GM19023 (cell line): Measurements from ENCODE around the gene FRYL.
"Not testable (repeated sequence)": the region's sequence is repeated elsewhere in the genome, so short reads cannot be mapped to it uniquely, and the experiment has no call there.

Experiments
- ATAC-seq: cut with Tn5 transposase; IDR thresholded peaks from one replicate; pipeline ENCODE4 v1.9.1; 2021; ENCODE audit warnings: mild to moderate bottlenecking, moderate library complexity; ENCODE audit not compliant: unreplicated experiment

The FRYL gene

DNA sequence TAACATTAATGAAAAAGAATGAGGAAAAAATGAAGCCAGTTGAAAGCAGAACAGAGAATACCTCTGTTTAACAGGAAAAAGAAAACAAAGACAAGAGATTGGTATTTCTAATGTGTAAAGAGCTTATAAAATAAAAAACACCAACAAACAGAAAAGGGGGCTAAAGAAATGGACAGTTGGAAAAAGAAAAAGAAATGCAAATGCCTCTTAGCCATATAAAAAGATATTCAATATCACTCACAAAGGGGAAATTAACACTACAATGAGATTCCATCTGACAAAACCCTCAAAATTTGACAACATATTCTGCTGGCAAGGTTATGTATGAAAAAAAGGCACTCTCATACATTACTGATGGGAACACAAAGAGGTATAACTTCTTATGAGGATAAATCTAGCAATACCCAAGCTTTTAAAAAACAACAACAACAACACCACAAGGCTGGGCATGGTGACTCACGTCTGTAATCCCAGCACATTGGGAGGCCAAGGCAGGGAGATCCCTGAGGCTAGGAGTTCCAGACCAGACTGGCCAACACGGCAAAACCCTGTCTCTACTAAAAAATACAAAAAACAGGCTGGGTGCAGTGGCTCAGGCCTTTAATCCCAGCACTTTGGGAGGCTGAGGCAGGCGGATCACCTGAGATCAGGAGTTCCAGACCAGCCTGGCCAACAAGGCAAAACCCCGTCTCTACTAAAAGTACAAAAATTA lies 75.8 kb downstream of the FRYL start:
- ATAC-seq = no peak

DNA sequence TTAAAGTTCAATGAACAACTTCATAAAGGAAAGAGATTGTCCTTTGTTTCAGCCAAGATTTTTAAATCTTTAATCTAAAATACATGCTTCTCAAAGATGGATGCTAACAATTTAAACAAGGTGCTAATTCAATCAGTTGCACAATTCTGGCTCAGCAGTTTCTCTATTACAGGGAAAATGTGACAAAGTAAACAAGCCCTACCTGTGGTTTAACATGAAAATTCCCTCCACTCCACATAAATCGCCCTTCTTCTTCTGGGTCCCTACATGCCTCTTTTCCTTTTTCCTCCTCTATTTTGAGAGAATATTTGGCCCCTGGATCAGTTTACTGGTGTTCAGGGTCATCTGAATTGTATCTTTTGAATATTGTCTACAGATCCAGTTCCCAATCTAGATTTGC lies 80.6 kb downstream of the FRYL start:
- ATAC-seq = no peak

DNA sequence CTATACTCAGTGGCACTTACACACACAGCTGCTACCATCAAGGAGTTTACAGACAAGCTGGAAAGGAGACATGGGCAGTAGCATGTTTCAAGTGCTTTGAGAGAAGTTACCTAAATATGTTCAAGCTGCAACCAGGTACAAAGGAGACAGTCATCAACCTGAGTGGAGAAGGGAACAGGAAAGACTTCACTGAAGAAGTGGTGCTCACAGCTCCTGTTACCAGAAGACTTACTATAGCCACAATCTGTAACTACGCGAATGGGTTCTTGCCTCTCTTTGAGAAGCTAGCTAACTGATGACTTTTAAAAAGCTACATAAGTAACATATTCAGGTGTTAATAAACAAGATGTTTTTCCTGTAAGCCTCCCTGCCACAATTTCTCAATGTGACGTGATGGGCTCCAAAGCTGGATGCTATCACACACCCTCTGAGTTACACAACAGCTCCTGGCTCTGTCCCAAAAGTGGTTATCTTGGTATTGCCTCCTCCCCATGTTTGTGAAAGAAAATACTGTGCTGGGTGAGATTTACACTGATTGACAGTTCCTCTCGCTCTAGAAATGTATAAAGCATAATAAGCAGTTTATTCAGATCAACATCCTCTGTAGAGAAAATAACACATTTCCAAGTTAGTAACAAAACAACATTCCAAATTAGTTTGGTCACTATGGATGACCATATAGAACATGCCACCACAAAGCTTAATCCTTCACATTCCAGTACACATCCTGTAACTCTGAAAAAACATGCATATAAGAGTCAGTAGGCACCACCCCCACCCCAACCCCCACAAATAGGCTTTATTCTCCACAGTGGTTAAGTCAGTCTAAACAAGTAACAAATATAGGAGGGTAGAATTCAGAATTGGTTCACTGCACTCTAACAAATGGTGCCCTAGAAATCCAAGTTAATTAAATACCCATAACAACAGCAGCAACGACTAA lies 81.8 kb downstream of the FRYL start:
- ATAC-seq = no peak

DNA sequence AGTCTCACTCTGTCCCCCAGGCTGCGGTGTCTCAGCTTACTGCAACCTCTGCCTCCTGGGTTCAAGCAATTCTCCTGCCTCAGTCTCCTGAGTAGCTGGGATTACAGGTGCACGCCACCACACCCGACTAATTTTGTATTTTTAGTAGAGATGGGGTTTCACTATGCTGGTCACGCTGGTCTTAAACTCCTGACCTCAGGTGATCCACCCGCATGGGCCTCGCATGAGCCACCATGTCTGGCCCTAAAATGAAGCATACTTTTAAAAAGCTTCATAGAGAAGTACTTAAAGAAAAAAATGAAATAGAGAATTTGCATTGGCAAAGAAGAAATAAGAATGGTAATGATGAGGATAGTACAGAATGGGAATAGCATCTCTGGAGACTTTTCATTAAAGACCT lies 82.6 kb downstream of the FRYL start:
- not testable (repeated sequence) for ATAC-seq

DNA sequence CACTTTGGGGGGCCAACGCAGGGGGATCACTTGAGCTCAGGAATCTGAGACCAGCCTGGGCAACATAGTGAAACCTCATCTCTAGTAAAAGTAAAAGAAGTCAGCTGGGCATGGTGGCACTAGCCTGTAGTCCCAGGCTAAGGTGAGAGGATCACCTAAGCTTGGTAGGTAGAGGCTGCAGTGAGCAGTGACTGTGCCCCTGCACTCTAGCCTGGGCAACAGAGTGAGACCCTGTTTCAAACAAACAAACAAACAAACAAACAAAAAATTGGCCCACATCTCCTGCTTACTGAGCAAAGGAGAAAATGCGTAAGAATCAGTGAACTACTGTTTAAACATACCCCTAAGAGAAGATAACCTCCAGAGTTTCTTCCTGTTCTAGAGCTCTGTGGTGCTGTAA lies 85.3 kb downstream of the FRYL start:
- no peak for ATAC-seq

DNA sequence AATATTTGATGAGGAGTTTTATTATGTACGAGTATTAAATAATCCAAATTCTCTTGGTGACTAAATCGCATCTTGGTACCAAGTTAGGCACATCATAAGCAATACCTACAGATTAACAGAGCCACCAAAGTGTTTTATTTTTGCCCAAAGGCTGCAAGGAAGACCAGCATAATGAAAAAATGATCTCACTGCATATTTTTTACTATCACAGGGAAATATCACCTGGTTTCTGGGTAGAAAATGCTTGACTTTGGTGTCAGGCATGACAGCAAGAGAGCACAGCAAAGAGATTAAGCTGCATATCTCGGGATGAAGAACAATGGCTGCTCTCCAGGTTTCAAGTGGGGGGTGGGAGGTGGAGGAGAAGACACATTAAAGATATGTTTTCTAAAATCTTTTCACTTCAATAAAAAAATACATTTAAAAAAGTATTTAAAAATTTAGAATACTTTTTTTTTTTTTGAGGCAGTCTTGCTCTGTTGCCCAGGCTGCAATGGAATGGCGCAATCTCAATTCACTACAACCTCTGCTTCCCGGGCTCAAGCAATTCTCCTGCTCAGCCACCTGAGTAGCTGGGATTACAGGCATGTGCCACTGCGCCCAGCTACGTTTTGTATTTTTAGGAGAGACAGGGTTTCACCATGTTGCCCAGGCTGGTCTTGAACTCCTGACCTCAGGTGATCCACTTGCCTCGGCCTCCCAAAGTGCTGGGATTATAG lies 86.1 kb downstream of the FRYL start:
- no peak for ATAC-seq

DNA sequence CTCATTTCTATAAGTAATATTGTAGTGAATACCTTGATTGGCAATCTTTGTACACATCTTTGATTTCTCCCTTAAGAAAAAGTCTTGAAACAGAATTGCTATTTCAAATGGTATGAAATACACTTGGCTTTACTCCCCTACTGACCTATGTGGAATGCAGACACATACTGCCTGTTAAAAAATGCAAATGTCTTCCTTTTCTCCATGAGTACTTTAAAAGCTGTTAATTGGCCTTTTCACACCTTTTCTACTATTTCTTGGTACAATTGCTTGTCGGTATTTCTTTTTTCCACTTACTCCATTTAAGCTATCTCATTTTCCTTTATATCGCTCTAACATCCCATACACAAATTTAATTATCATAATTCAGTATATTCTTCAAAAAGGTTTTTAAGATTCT lies 87.2 kb downstream of the FRYL start:
- no peak for ATAC-seq

DNA sequence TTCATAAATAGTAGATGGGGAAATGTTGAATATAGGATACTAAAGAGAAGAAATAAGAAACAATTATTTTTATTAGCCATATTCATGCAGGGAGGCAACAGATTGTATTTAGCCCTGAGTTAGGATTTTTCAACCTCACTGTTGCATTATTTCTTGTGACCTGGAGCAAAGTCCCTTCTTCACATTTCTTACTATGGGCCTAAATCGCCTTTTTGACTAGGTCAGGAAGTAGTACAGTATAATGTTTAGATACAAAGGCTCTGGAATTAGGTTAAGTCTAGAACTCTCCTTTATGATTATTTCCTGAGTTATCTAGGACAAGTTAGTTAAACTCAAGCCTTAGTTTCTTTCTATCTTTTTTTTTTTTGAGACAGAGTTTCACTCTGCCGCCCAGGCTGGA lies 88.0 kb downstream of the FRYL start:
- no peak for ATAC-seq

DNA sequence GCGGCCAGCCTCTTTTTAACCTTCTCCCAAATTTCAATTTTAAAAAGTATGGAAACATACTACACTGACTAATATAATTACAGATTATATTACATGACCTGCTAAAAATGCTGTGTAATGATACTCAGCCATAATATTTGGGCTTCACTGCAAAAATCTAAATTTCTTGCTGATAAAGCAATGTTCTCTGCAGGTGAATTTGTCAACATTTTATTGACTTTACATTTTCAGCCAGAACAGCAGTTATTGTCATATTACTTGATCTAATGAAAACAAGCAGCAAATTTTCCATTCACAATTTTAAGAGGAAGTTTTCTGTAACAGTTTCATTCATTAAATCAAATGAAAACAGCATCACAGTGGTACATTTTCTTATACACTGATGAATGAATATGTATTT lies 91.1 kb downstream of the FRYL start:
- ATAC-seq = no peak

DNA sequence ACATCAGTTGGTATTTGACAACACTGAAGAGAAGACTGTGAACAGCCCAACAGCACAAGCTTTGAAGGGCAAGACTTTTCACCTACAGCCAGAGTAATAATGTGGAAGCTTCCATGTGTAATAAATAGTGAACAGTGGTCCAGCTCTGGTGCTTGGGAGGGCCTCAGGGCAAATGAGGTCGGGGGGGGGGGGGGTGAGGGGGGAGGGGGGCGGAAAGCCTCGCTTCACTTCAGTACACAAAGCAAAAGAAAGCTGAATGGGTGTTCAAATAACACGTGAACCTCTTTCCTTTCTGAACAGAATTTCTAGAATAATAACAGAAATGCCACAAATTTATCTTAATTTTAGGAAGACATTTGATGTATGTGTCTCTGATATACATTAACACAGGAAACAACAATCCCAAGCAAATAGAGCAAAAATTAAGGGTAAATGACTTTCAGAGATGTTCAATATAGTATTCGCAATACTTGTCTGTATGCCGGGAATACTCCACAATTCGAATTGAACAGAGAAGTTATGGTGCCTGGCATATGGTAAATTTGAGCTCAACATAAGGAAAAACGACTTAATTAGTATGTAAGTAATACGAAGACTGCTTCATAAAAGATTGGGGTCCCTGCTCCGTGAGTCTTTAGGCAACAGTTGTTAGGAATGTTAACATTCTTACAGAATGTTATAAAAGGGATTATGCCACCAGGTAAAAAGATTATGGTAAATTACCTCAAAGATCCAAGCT lies 92.6 kb downstream of the FRYL start:
- ATAC-seq = no peak

DNA sequence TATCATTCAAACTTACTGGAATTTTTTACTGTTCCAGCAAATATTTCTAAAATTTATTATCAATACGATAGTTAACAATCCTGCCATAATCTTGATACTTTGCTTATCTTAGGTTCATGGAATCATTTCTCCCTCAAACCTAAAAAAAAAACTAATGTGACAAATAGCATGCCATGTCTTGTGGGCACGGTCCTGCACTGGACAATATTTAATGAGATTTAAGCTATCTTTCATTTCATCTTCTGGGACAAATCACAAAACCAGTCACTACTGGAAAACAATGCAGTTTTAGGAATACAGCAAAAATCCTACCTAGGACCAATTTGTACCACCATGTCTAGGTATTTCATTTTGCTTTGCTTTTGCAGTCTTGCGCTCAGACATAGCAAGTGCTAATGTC lies 93.7 kb downstream of the FRYL start:
- no peak for ATAC-seq

DNA sequence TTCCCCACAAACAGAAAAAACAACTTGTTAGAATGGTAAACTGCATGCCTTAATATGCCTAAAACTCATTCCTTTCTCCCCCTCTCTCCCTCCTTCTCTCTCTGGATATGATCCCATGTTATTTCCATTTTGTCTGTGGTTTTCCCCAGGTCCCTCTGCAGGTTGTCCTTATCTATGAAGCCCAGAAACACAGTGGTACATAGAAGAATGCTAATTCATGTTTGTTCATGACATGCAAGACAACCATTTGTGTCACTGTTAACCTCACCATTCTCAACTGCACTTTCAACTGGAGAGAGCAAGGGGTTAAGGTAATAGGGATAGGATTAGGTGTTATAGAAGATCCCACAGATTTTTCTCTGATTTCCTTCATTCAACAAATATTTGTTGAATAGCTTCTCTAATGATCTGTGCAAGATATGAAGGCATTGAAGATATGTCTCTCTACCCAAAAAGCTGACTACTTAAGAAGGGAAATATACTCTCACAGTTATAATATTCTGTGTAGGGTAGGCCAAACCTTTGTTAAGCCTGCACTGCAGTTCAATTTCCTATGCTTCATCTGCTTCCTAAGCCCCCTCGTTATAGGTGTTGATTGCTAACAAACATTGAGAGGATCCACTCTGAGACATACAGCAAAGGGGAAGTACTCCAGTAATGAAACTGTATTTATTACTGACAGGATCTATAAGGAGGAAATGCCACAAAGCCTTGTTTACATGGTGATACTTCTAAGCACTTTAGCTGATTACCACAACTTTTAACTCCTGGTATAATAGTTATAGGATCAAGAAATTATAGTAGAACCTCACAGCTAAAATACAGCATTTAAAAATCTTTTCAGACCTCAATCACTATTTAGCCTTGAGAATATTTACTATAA lies 96.1 kb downstream of the FRYL start:
- ATAC-seq = peak; percentile 63

DNA sequence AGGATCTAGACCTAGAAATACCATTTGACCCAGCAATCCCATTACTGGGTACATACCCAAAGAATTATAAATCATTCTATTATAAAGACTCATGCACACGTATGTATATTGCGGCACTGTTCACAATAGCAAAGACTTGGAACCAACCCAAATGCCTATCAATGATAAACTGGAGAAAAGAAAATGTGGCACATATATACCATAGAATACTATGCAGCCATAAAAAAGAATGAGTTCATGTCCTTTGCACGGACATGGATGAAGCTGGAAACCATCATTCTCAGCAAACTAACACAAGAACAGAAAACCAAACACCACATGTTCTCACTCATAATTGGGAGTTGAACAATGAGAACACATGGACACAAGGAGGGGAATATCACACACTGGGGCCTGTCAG lies 97.2 kb downstream of the FRYL start:
- ATAC-seq = not testable (repeated sequence)

DNA sequence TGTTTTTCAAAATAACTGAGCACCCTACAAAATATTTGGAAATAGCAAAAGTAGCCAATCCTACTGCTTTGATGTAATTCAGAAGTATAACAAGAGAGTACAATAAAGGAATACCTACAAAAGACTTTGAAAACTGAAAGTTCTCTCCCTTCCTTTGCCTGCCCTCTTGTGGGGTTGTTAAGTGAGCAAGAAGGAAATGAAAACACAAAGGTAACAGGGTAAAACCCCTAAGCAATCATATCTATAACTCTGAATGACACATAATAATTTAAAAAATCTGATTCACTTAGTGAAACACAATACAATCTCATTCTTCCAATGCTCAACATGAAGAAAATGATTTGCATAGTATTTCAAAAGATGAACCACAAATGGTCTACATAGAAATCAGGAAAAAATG lies 98.2 kb downstream of the FRYL start:
- peak; percentile 74 for ATAC-seq

DNA sequence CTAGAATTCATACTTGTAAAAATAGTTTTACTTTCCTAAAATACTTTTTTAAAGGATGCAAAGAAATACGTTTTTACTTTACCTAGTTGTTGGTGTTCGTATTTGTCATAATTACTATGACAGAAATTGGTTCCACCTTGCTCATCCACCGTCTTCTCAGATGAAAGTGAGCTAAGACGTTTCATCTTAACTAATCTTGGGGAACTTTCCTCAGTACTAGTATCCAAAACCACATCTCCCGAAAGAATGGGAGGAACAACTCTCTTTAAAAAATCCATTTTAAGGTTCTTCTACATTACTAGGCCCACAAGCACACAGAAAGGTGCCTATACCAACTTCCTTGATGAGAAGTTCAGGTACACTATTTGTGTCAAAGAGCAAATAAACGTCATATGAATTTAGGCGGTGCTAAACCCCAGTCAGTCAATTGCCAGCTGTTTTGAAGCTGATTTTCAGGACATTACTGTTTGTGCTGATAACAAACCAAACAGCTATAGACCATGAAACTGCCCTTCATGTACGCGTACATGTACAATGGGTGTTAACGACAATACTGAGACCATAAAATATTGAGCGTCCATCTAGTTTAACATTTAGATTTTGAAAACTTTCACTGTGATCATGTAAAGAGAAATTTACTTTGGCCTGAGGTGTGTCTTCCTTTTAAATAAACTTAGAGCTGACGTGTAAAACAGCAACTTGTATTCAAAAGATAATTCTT lies 99.1 kb downstream of the FRYL start:
- ATAC-seq = no peak

DNA sequence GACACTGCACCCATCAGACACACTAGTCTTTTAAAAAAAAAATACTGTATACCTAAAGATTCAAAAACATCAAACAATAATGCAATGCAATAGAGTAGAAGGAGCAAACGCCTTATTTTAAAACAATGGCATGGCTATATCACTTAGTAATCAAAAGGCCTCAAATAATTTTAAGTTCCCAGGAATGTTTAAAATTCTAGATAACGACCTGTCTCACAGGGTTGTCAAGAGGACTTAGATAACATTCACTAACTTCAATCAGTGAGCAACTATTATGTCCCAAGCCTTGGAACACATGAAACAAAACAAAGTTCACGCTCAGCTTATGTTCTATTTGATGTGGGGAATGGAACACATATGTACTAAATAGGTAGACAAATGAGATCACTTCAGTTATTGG lies 106.5 kb downstream of the FRYL start:
- no peak for ATAC-seq

DNA sequence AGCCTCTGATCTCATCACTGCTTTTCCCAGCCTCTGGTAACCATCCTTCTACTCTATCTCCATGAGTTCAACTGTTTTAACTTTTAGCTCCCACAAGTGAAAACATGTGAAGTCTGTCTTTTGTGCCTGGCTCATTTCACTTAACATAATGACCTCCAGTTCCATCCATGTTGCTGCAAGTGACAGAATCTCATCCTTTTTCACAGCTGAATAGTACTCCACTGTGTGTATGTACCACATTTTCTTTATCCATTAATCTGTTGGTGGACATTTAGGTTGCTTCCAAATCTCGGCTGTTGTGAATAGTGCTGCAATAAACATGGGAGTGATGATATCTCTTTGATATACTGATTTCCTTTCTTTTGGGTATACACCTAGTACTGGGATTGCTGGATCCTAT lies 109.5 kb downstream of the FRYL start:
- no peak for ATAC-seq

DNA sequence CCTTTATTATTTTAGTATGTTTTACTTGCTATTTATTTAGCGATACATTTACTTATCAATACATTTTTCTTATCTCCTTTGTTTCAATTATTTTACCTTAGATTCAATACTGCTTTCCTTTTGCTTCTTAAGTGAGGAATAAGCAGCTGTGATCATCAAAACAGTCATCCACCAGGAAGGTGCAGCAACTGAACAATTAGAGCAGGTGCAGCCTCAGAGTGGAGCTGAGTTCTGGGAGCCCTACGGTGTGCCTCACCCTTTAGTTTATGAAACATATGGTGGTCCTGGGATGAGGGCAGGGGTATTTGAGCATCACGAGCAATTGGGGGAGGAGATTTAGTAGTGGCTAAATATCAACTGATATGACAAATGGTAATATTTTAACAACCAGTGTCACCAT lies 111.0 kb downstream of the FRYL start:
- no peak for ATAC-seq

DNA sequence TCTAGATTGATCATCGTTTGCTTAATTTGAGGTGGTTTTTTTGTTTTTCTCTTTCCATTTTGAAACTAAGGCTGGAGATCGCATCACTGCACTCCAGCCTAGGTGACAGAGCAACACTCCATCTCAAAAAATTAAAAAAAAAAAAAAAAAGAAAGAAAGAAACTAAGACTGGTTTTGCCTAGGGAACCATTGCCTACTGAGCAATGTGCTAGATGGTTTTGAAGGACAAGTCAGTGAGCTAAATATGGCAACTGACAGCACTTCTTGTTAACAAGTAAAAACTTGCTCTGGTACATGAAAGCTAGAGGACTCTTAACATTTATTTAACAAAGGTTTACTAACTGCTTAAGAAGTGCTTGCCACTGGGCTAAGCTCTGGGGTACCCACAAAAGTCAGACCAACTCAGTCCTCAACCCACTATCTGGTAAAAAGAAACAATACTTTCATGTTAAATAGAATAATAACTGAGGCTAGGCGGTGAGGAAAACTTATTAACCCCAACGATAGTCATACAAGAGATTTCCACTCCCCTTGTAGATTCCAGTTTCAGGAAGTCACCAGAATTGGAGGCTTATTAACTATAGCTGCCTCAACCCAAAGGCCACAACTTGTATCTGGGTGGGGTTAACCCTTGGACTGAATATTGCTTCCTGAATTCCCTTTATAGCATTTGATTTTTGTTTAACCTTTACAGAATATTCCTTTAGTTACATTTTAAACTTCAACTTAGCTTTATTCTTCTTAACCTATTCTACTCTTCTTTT lies 111.6 kb downstream of the FRYL start:
- ATAC-seq = peak; percentile 47
